Loucy (cell line): ENCODE results near the gene GIGYF2.

ENCODE experiments used
- H2AFZ ChIP-seq: fragments of 200-600 bp; sonication (generic); 2 replicates; pipeline ENCODE4 v1.6.0; 2016; ENCODE audit warnings: antibody characterized with exemption, mild to moderate bottlenecking, low read length, moderate library complexity
- H3F3A ChIP-seq: fragments of 200-600 bp; 2 replicates; pipeline ENCODE4 v1.6.0; 2016; ENCODE audit warnings: antibody characterized with exemption, low read depth, mild to moderate bottlenecking
- H3K27me3 ChIP-seq: fragments of 200-600 bp; sonication (generic); 2 replicates; pipeline ENCODE4 v1.6.1; 2014; ENCODE audit warnings: low read length, mild to moderate bottlenecking; ENCODE audit not compliant: insufficient read depth, poor library complexity, severe bottlenecking
- H3K36me3 ChIP-seq: fragments of 200-600 bp; sonication (generic); 2 replicates; pipeline ENCODE4 v1.6.1; 2016; ENCODE audit warnings: low read length; ENCODE audit not compliant: insufficient read depth
- H3K4me1 ChIP-seq: fragments of 200-600 bp; sonication (generic); 2 replicates; pipeline ENCODE4 v1.5.1; 2014; ENCODE audit warnings: low read length, mild to moderate bottlenecking; ENCODE audit not compliant: insufficient read depth, poor library complexity, severe bottlenecking
- H3K4me2 ChIP-seq: fragments of 200-600 bp; sonication (generic); 2 replicates; pipeline ENCODE4 v1.6.0; 2014; ENCODE audit warnings: antibody characterized with exemption, low read length, low read depth, mild to moderate bottlenecking; ENCODE audit not compliant: poor library complexity, severe bottlenecking
- H3K4me3 ChIP-seq: fragments of 200-600 bp; sonication (generic); 2 replicates; pipeline ENCODE4 v1.5.1; 2014; ENCODE audit warnings: low read length, mild to moderate bottlenecking, mixed read lengths; ENCODE audit not compliant: poor library complexity, severe bottlenecking
- H3K79me2 ChIP-seq: fragments of 200-600 bp; sonication (generic); 2 replicates; pipeline ENCODE4 v1.6.1; 2014; ENCODE audit warnings: low read length; ENCODE audit not compliant: insufficient read depth
- H3K9ac ChIP-seq: fragments of 200-600 bp; sonication (generic); 2 replicates; pipeline ENCODE4 v1.6.0; 2014; ENCODE audit warnings: mild to moderate bottlenecking, low read depth, low read length, moderate library complexity; ENCODE audit not compliant: poor library complexity, severe bottlenecking
- H3K9me2 ChIP-seq: fragments of 200-600 bp; sonication (generic); replicated peaks from 2 replicates; pipeline ENCODE4 v1.6.1; 2016; ENCODE audit warnings: low read depth, low read length, mixed read lengths
- H3K9me3 ChIP-seq: fragments of 200-600 bp; sonication (generic); 2 replicates; pipeline ENCODE4 v1.6.1; 2014; ENCODE audit warnings: mild to moderate bottlenecking, antibody characterized with exemption, low read length, low read depth; ENCODE audit not compliant: insufficient read depth
- H4K20me1 ChIP-seq: fragments of 200-600 bp; sonication (generic); 2 replicates; pipeline ENCODE4 v1.6.0; 2014; ENCODE audit warnings: antibody characterized with exemption, low read length, mild to moderate bottlenecking; ENCODE audit not compliant: insufficient read depth, poor library complexity, severe bottlenecking
- CTCF ChIP-seq: fragments of 200-600 bp; sonication (generic); conservative IDR thresholded peaks from 2 replicates; pipeline ENCODE4 v1.5.1; 2014; ENCODE audit warnings: mild to moderate bottlenecking, antibody characterized with exemption, low read length
- EZH2phosphoT487 ChIP-seq: fragments of 200-600 bp; IDR thresholded peaks from 2 replicates; pipeline ENCODE4 v1.6.1; 2018; ENCODE audit warnings: antibody characterized with exemption, mild to moderate bottlenecking, moderate library complexity, borderline replicate concordance

The GIGYF2 gene

GRCh38 chr2:232794981-232795380 lies 97.8 kb downstream of the GIGYF2 start:
- H3K4me1 ChIP-seq = no peaks in the 10 kb centered on the region
- H2AFZ ChIP-seq = no peak overlapping the region
- H3K27me3 ChIP-seq = no peaks in the 10 kb centered on the region
- no peak for TF ChIP-seq CTCF
- TF ChIP-seq EZH2phosphoT487 = no peak
- H3K9me3 ChIP-seq = no peaks in the 10 kb centered on the region
- H3F3A ChIP-seq = no peaks in the 10 kb centered on the region
- H4K20me1 ChIP-seq = no peaks in the 10 kb centered on the region
- H3K79me2 ChIP-seq = no peaks in the 10 kb centered on the region
- H3K4me2 ChIP-seq = no peak overlapping the region
- H3K36me3 ChIP-seq = peaks cover 86% of the 10 kb centered on the region
- H3K9me2 ChIP-seq = no peaks in the 10 kb centered on the region
- no peak overlapping the region for H3K4me3 ChIP-seq
- H3K9ac ChIP-seq = no peak overlapping the region

- Histone ChIP-seq H3F3A (no peaks in the 10 kb centered on the region), H3K9ac (no peak overlapping the region), H3K4me3 (no peak overlapping the region), H4K20me1 (no peaks in the 10 kb centered on the region), H2AFZ (no peak overlapping the region), H3K27me3 (no peaks in the 10 kb centered on the region), H3K79me2 (no peaks in the 10 kb centered on the region), H3K36me3 (peaks cover 84% of the 10 kb centered on the region; the same call in 1 of the 2 replicates), H3K4me1 (no peaks in the 10 kb centered on the region), H3K4me2 (no peak overlapping the region), H3K9me3 (no peaks in the 10 kb centered on the region), H3K9me2 (no peaks in the 10 kb centered on the region)
- TF ChIP-seq EZH2phosphoT487 (no peak), CTCF (no peak)
Measured at GRCh38 chr2:232795920-232796319, 98.8 kb downstream of the GIGYF2 start.

GRCh38 chr2:232798187-232798586 lies 101.1 kb downstream of the GIGYF2 start:
- Histone ChIP-seq H3K27me3 (no peaks in the 10 kb centered on the region), H2AFZ (no peak overlapping the region), H3K9me2 (no peaks in the 10 kb centered on the region), H3K9ac (no peak overlapping the region), H3K4me1 (no peaks in the 10 kb centered on the region), H3F3A (no peaks in the 10 kb centered on the region), H3K36me3 (peaks cover 66% of the 10 kb centered on the region; the same call in 1 of the 2 replicates), H4K20me1 (no peaks in the 10 kb centered on the region), H3K9me3 (no peaks in the 10 kb centered on the region), H3K4me3 (no peak overlapping the region), H3K79me2 (no peaks in the 10 kb centered on the region), H3K4me2 (no peak overlapping the region)
- TF ChIP-seq CTCF = no peak
- TF ChIP-seq EZH2phosphoT487 = no peak
